NCI-H146 treated with DMSO at 0.1 percent for 48 hours (cell line): ENCODE results near the gene NHEJ1.
A peak's percentile ranks its signal among the peaks of the same experiment; 100 is the strongest.

ENCODE experiments used
- DNase-seq: peaks from one replicate; lab custom pipeline; 2025; ENCODE audit not compliant: unreplicated experiment; lab: John Stamatoyannopoulos, UW

The NHEJ1 gene

GRCh38 chr2:219125225-219125885 lies 35.3 kb downstream of the NHEJ1 start:
- no peak for DNase-seq

GRCh38 chr2:219124381-219125110 lies 36.1 kb downstream of the NHEJ1 start:
- no peak for DNase-seq

- DNase-seq = no peak
Observed at GRCh38 chr2:219123356-219124135, 37.1 kb downstream of the NHEJ1 start.

- DNase-seq = no peak
Observed at GRCh38 chr2:219122202-219122980, 38.2 kb downstream of the NHEJ1 start.

- no peak for DNase-seq
Observed at GRCh38 chr2:219120082-219120481, 40.5 kb downstream of the NHEJ1 start.

- no peak for DNase-seq
Observed at GRCh38 chr2:219119422-219120043, 41.1 kb downstream of the NHEJ1 start.

- DNase-seq = no peak
Observed at GRCh38 chr2:219118504-219118903, 42.1 kb downstream of the NHEJ1 start.

- no peak for DNase-seq
Observed at GRCh38 chr2:219116776-219117646, 43.6 kb downstream of the NHEJ1 start.

- no peak for DNase-seq
Observed at GRCh38 chr2:219112651-219113338, 47.8 kb downstream of the NHEJ1 start.

- DNase-seq = no peak
Observed at GRCh38 chr2:219112062-219112406, 48.6 kb downstream of the NHEJ1 start.

- DNase-seq = peak; percentile 1
Observed at GRCh38 chr2:219111375-219112061, 49.1 kb downstream of the NHEJ1 start.

GRCh38 chr2:219109471-219109870 lies 51.1 kb downstream of the NHEJ1 start:
- DNase-seq = no peak

- DNase-seq = no peak
Observed at GRCh38 chr2:219107758-219108157, 52.9 kb downstream of the NHEJ1 start.

- DNase-seq = no peak
Observed at GRCh38 chr2:219106251-219106650, 54.4 kb downstream of the NHEJ1 start.

- DNase-seq = peak; percentile 33
Observed at GRCh38 chr2:219104107-219105035, 56.2 kb downstream of the NHEJ1 start.

- no peak for DNase-seq
Observed at GRCh38 chr2:219099329-219099728, 61.3 kb downstream of the NHEJ1 start.

GRCh38 chr2:219095406-219095935 lies 65.1 kb downstream of the NHEJ1 start:
- DNase-seq = no peak
